GM21381 (cell line): Measurements from ENCODE around the gene IZUMO1.
"Not testable (repeated sequence)": the region's sequence is repeated elsewhere in the genome, so short reads cannot be mapped to it uniquely, and the experiment has no call there.

ENCODE experiments used
- ATAC-seq: cut with Tn5 transposase; IDR thresholded peaks from one replicate; pipeline ENCODE4 v1.9.1; 2021; ENCODE audit warnings: mild to moderate bottlenecking, moderate library complexity; ENCODE audit not compliant: unreplicated experiment

IZUMO1 gene

GRCh38 chr19:48746738-48747575, at the start of gene IZUMO1:
TSS of gene IZUMO1 (minus strand) at chr19:48746909. CDS start at chr19:48745859, 1,050 bp downstream.
- ATAC-seq = no peak

GRCh38 chr19:48795685-48796070, 49.0 kb upstream of the IZUMO1 start:
- no peak for ATAC-seq

GRCh38 chr19:48795055-48795684, 48.5 kb upstream of the IZUMO1 start:
- peak; percentile 79 for ATAC-seq

GRCh38 chr19:48794291-48794690, 47.6 kb upstream of the IZUMO1 start:
- ATAC-seq = no peak

GRCh38 chr19:48793271-48793670, 46.6 kb upstream of the IZUMO1 start:
- no peak for ATAC-seq

- not testable (repeated sequence) for ATAC-seq
Observed at GRCh38 chr19:48787331-48787730, 40.6 kb upstream of the IZUMO1 start.

- ATAC-seq = not testable (repeated sequence)
Observed at GRCh38 chr19:48786422-48786821, 39.7 kb upstream of the IZUMO1 start.

GRCh38 chr19:48784527-48784926, 37.8 kb upstream of the IZUMO1 start:
- no peak for ATAC-seq

- no peak for ATAC-seq
Observed at GRCh38 chr19:48780631-48781391, 34.1 kb upstream of the IZUMO1 start.

GRCh38 chr19:48779636-48780035, 32.9 kb upstream of the IZUMO1 start:
- ATAC-seq = no peak

- ATAC-seq = no peak
Observed at GRCh38 chr19:48777720-48778119, 31.0 kb upstream of the IZUMO1 start.

GRCh38 chr19:48777139-48777538, 30.4 kb upstream of the IZUMO1 start:
- no peak for ATAC-seq

GRCh38 chr19:48772503-48772953, 25.8 kb upstream of the IZUMO1 start:
- ATAC-seq = no peak

GRCh38 chr19:48770734-48771472, 24.2 kb upstream of the IZUMO1 start:
- no peak for ATAC-seq

- no peak for ATAC-seq
Observed at GRCh38 chr19:48770266-48770665, 23.6 kb upstream of the IZUMO1 start.

- no peak for ATAC-seq
Observed at GRCh38 chr19:48768994-48769713, 22.4 kb upstream of the IZUMO1 start.

GRCh38 chr19:48768171-48768753, 21.6 kb upstream of the IZUMO1 start:
- not testable (repeated sequence) for ATAC-seq

GRCh38 chr19:48765816-48766215, 19.1 kb upstream of the IZUMO1 start:
- ATAC-seq = not testable (repeated sequence)

- ATAC-seq = no peak
Observed at GRCh38 chr19:48760504-48761205, 13.9 kb upstream of the IZUMO1 start.
